NB4 (cell line): Measurements from ENCODE around the gene APOC1.

Source experiments
- DNase-seq: peaks from one replicate; pipeline ENCODE4 v3.0.0; 2010; ENCODE audit warnings: low read depth
- H3K4me3 ChIP-seq: one replicate; pipeline ENCODE4 v1.5.1; 2011; ENCODE audit warnings: mild to moderate bottlenecking, low read depth, low read length, moderate library complexity
- CTCF ChIP-seq: IDR thresholded peaks from one replicate; pipeline ENCODE4 v1.5.1; 2012; ENCODE audit warnings: low read depth, low read length
- MAX ChIP-seq: IDR thresholded peaks from 2 replicates; pipeline ENCODE4 v1.6.1; 2011; ENCODE audit warnings: low read depth, low read length
- MYC ChIP-seq: IDR thresholded peaks from 2 replicates; pipeline ENCODE4 v1.6.1; 2011; ENCODE audit warnings: low read depth, low read length
- POLR2A ChIP-seq: IDR thresholded peaks from 2 replicates; pipeline ENCODE4 v1.6.1; 2011; ENCODE audit warnings: mild to moderate bottlenecking; ENCODE audit not compliant: insufficient read length; ENCODE audit errors: extremely low read depth

APOC1 gene

DNA sequence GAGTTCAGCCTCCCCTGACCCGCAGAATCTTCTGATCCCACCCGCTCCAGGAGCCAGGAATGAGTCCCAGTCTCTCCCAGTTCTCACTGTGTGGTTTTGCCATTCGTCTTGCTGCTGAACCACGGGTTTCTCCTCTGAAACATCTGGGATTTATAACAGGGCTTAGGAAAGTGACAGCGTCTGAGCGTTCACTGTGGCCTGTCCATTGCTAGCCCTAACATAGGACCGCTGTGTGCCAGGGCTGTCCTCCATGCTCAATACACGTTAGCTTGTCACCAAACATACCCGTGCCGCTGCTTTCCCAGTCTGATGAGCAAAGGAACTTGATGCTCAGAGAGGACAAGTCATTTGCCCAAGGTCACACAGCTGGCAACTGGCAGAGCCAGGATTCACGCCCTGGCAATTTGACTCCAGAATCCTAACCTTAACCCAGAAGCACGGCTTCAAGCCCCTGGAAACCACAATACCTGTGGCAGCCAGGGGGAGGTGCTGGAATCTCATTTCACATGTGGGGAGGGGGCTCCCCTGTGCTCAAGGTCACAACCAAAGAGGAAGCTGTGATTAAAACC is 9.9 kb upstream of the APOC1 start:
- H3K4me3 ChIP-seq = no peak overlapping the region
- peak; percentile 34 for DNase-seq
- TF ChIP-seq POLR2A (no peak), CTCF (no peak), MAX (no peak), MYC (no peak)

GRCh38 chr19:44905437-44906160 is 8.8 kb upstream of the APOC1 start, which contains the start of gene APOE:
TSS of gene APOE (plus strand) at chr19:44905796. CDS start at chr19:44906625, 829 bp downstream.
- no peak for DNase-seq

DNA sequence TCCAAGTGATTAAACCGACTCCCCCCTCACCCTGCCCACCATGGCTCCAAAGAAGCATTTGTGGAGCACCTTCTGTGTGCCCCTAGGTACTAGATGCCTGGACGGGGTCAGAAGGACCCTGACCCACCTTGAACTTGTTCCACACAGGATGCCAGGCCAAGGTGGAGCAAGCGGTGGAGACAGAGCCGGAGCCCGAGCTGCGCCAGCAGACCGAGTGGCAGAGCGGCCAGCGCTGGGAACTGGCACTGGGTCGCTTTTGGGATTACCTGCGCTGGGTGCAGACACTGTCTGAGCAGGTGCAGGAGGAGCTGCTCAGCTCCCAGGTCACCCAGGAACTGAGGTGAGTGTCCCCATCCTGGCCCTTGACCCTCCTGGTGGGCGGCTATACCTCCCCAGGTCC is 6.8 kb upstream of the APOC1 start:
- no peak overlapping the region for H3K4me3 ChIP-seq
- DNase-seq = no peak
- TF ChIP-seq MYC (no peak), POLR2A (no peak), MAX (no peak), CTCF (no peak)

More at GRCh38 chr19:44905437-44906160, 8.8 kb upstream of the APOC1 start, which contains the start of gene APOE:
- no peak for TF ChIP-seq POLR2A
- no peak for TF ChIP-seq MAX
- no peak for TF ChIP-seq CTCF
- no peak for TF ChIP-seq MYC
- no peak within 1 kb of the TSS for H3K4me3 ChIP-seq

- DNase-seq = no peak
- H3K4me3 ChIP-seq = no peak overlapping the region
- no peak for TF ChIP-seq MAX
- TF ChIP-seq MYC = no peak
- no peak for TF ChIP-seq CTCF
- no peak for TF ChIP-seq POLR2A
Observed at GRCh38 chr19:44908074-44908835, 6.2 kb upstream of the APOC1 start.

DNA sequence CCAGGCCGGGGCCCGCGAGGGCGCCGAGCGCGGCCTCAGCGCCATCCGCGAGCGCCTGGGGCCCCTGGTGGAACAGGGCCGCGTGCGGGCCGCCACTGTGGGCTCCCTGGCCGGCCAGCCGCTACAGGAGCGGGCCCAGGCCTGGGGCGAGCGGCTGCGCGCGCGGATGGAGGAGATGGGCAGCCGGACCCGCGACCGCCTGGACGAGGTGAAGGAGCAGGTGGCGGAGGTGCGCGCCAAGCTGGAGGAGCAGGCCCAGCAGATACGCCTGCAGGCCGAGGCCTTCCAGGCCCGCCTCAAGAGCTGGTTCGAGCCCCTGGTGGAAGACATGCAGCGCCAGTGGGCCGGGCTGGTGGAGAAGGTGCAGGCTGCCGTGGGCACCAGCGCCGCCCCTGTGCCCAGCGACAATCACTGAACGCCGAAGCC is 5.6 kb upstream of the APOC1 start:
- H3K4me3 ChIP-seq = no peak overlapping the region
- no peak for DNase-seq
- TF ChIP-seq CTCF (no peak), POLR2A (no peak), MAX (no peak), MYC (no peak)
